ENCODE data around the gene SRRT. TPM values are rescaled to one million over a fixed set of nuclear protein-coding genes. Genes with fewer than 3 reads are reported as not detected.

The SRRT gene
- total RNA-seq, 2 donors from 2014 or later, result 105 to 182 TPM

- TF ChIP-seq POLR2AphosphoS5 (IDR thresholded peaks at IDR 0.05) (no peak), CTCF (IDR thresholded peaks at IDR 0.05) (no peak), POLR2A (IDR thresholded peaks at IDR 0.05) (no peak)
- intact Hi-C loops (cut with DNase I), result no loop called here
Observed at GRCh38 chr7:100865372-100865911, 9.5 kb upstream of the SRRT start.

GRCh38 chr7:100865938-100866728 lies 8.8 kb upstream of the SRRT start:
- no peaks in the 10 kb centered on the region for H3K9me3 ChIP-seq
- WGBS, result 24% methylated on average over 42 of the region's 46 CpGs
- peak overlapping the region; percentile 19 to 41 for H3K4me3 ChIP-seq
- peaks cover 20% of the 10 kb centered on the region for H3K4me1 ChIP-seq (replicated peaks)
- intact Hi-C loops (cut with DNase I), result no loop called here
- peak overlapping the region; percentile 86 to 98 for H3K27ac ChIP-seq
- no peaks in the 10 kb centered on the region for H3K27me3 ChIP-seq (replicated peaks; ENCODE audit: insufficient read depth)
- TF ChIP-seq POLR2AphosphoS5 (IDR thresholded peaks at IDR 0.05), result peak; percentile 30
- TF ChIP-seq CTCF (IDR thresholded peaks at IDR 0.05), result no peak
- DNase-seq (ENCODE audit: low spot score), result peak; percentile 87
- no peaks in the 10 kb centered on the region for H3K36me3 ChIP-seq

More at GRCh38 chr7:100865372-100865911, 9.5 kb upstream of the SRRT start:
- H3K9me3 ChIP-seq, result no peaks in the 10 kb centered on the region
- H3K36me3 ChIP-seq, result no peaks in the 10 kb centered on the region
- peak; percentile 49 for DNase-seq (ENCODE audit: low spot score)
- WGBS, result 46% methylated on average over 16 of the region's 17 CpGs
- H3K4me3 ChIP-seq, result no peak overlapping the region
- peak overlapping the region; percentile 86 to 98 for H3K27ac ChIP-seq
- H3K4me1 ChIP-seq (replicated peaks), result peaks cover 20% of the 10 kb centered on the region
- no peaks in the 10 kb centered on the region for H3K27me3 ChIP-seq (replicated peaks; ENCODE audit: insufficient read depth)

GRCh38 chr7:100866729-100867039 lies 8.2 kb upstream of the SRRT start:
- Histone ChIP-seq H3K36me3 (peaks cover 0 to 5% of the 10 kb centered on the region in 2 donors), H3K27me3 (replicated peaks; ENCODE audit: insufficient read depth) (no peaks in the 10 kb centered on the region), H3K4me1 (replicated peaks) (peaks cover 20% of the 10 kb centered on the region), H3K4me3 (peak overlapping the region; percentile 41 to 57), H3K27ac (peak overlapping the region; percentile 86 to 98), H3K9me3 (no peaks in the 10 kb centered on the region)
- no peak for DNase-seq (ENCODE audit: low spot score)
- 26% methylated on average over 4 of the region's 5 CpGs for WGBS
- intact Hi-C loops (cut with DNase I), result no loop called here
- no peak for TF ChIP-seq POLR2A (IDR thresholded peaks at IDR 0.05)
- TF ChIP-seq POLR2AphosphoS5 (IDR thresholded peaks at IDR 0.05), result no peak
- TF ChIP-seq CTCF (IDR thresholded peaks at IDR 0.05), result no peak

GRCh38 chr7:100867040-100867775 lies 7.7 kb upstream of the SRRT start, which contains the start of gene TRIP6:
TSS of gene TRIP6 (plus strand) at chr7:100867387. CDS start at chr7:100867498, 111 bp downstream.
- Histone ChIP-seq H3K9me3 (no peaks in the 10 kb centered on the region), H3K36me3 (peaks cover 0 to 5% of the 10 kb centered on the region in 2 donors), H3K4me3 (peak within 1 kb of the TSS; percentile 41 to 57), H3K27ac (peak within 1 kb of the TSS; percentile 86 to 98), H3K27me3 (replicated peaks; ENCODE audit: insufficient read depth) (no peaks in the 10 kb centered on the region), H3K4me1 (replicated peaks) (peaks cover 20% of the 10 kb centered on the region)
- TF ChIP-seq POLR2AphosphoS5 (IDR thresholded peaks at IDR 0.05), result peak; percentile 86
- TF ChIP-seq CTCF (IDR thresholded peaks at IDR 0.05), result no peak
- TF ChIP-seq POLR2A (IDR thresholded peaks at IDR 0.05), result peak; percentile 64
- intact Hi-C loops (cut with DNase I), result no loop called here
- 2% methylated on average over 39 of the region's 42 CpGs for WGBS
- peak; percentile 81 for DNase-seq (ENCODE audit: low spot score)

All from prostate gland (tissue), 2 donors.